ENCODE data around the gene IL4R.

Gene IL4R

GRCh38 chr16:27308792-27309191 lies 5.0 kb upstream of the IL4R start:
- no peak overlapping the region for H4K8ac ChIP-seq (ENCODE audit: low read depth, low read length)
- DNase-seq: no peak
- no peak overlapping the region for H2BK5ac ChIP-seq (ENCODE audit: low read length)
- H3K4ac ChIP-seq (ENCODE audit: low read depth, low read length): no peak overlapping the region
- H3K18ac ChIP-seq (ENCODE audit: low read length): no peak overlapping the region
- H3K27ac ChIP-seq (ENCODE audit: low read depth, low read length): no peak overlapping the region
- H3K79me2 ChIP-seq (ENCODE audit: control insufficient read depth, insufficient read depth, low read length): no peaks in the 10 kb centered on the region
- no peak overlapping the region for H2AK5ac ChIP-seq (ENCODE audit: low read length)
- no peaks in the 10 kb centered on the region for H3K79me1 ChIP-seq (ENCODE audit: low read length)
- H3K27me3 ChIP-seq (ENCODE audit: insufficient read depth, low read length, poor library complexity): no peaks in the 10 kb centered on the region
- no peak overlapping the region for H3K9ac ChIP-seq (ENCODE audit: low read length)
- no peak overlapping the region for H3K4me3 ChIP-seq (ENCODE audit: low read length)
- no peak overlapping the region for H3K4me2 ChIP-seq (ENCODE audit: low read length)
- H3K36me3 ChIP-seq (ENCODE audit: control insufficient read depth, insufficient read depth, low read length): no peaks in the 10 kb centered on the region
- no peak overlapping the region for H3K23ac ChIP-seq (ENCODE audit: low read length)
- no peak overlapping the region for H2BK15ac ChIP-seq (replicated peaks; ENCODE audit: low read depth)
- no CpG with 5 or more reads among the region's 1 CpG for WGBS (ENCODE audit: extremely low coverage, insufficient coverage, low lambda C conversion rate)
- H3K4me1 ChIP-seq (ENCODE audit: control insufficient read depth, low read depth, low read length): no peaks in the 10 kb centered on the region
- no peak overlapping the region for H3K56ac ChIP-seq (ENCODE audit: low read length)
- no peak overlapping the region for H4K5ac ChIP-seq (ENCODE audit: low read length)
- H2BK120ac ChIP-seq (ENCODE audit: low read depth, low read length): no peak overlapping the region

- no peak overlapping the region for H3K18ac ChIP-seq (ENCODE audit: low read length)
- H3K36me3 ChIP-seq (ENCODE audit: control insufficient read depth, insufficient read depth, low read length): no peaks in the 10 kb centered on the region
- H3K4ac ChIP-seq (ENCODE audit: low read depth, low read length): no peak overlapping the region
- no peak for DNase-seq
- no peak overlapping the region for H3K9ac ChIP-seq (ENCODE audit: low read length)
- no peak overlapping the region for H4K8ac ChIP-seq (ENCODE audit: low read depth, low read length)
- peaks cover 6% of the 10 kb centered on the region for H3K79me1 ChIP-seq (ENCODE audit: low read length)
- no peak overlapping the region for H2BK120ac ChIP-seq (ENCODE audit: low read depth, low read length)
- no peak overlapping the region for H3K56ac ChIP-seq (ENCODE audit: low read length)
- H3K4me2 ChIP-seq (ENCODE audit: low read length): no peak overlapping the region
- no peak overlapping the region for H4K5ac ChIP-seq (ENCODE audit: low read length)
- no peak overlapping the region for H2BK5ac ChIP-seq (ENCODE audit: low read length)
- WGBS (ENCODE audit: extremely low coverage, insufficient coverage, low lambda C conversion rate): no CpG with 5 or more reads among the region's 16 CpGs
- H3K23ac ChIP-seq (ENCODE audit: low read length): no peak overlapping the region
- H3K4me3 ChIP-seq (ENCODE audit: low read length): no peak overlapping the region
- no peaks in the 10 kb centered on the region for H3K27me3 ChIP-seq (ENCODE audit: insufficient read depth, low read length, poor library complexity)
- H3K4me1 ChIP-seq (ENCODE audit: control insufficient read depth, low read depth, low read length): peaks cover 2% of the 10 kb centered on the region
- H2AK5ac ChIP-seq (ENCODE audit: low read length): no peak overlapping the region
- peaks cover 5% of the 10 kb centered on the region for H3K79me2 ChIP-seq (ENCODE audit: control insufficient read depth, insufficient read depth, low read length)
- H2BK15ac ChIP-seq (replicated peaks; ENCODE audit: low read depth): no peak overlapping the region
- H3K27ac ChIP-seq (ENCODE audit: low read depth, low read length): no peak overlapping the region
Measured at GRCh38 chr16:27310576-27311447, 3.0 kb upstream of the IL4R start.

GRCh38 chr16:27311448-27311830 lies 2.3 kb upstream of the IL4R start:
- Histone ChIP-seq H2BK15ac (replicated peaks; ENCODE audit: low read depth) (no peak overlapping the region), H3K27me3 (ENCODE audit: insufficient read depth, low read length, poor library complexity) (no peaks in the 10 kb centered on the region), H4K8ac (ENCODE audit: low read depth, low read length) (no peak overlapping the region), H3K56ac (ENCODE audit: low read length) (no peak overlapping the region), H2BK5ac (ENCODE audit: low read length) (no peak overlapping the region), H3K4me1 (ENCODE audit: control insufficient read depth, low read depth, low read length) (peaks cover 2% of the 10 kb centered on the region), H4K5ac (ENCODE audit: low read length) (no peak overlapping the region), H2BK120ac (ENCODE audit: low read depth, low read length) (no peak overlapping the region), H3K23ac (ENCODE audit: low read length) (no peak overlapping the region), H3K9ac (ENCODE audit: low read length) (no peak overlapping the region), H3K36me3 (ENCODE audit: control insufficient read depth, insufficient read depth, low read length) (no peaks in the 10 kb centered on the region), H2AK5ac (ENCODE audit: low read length) (no peak overlapping the region), H3K18ac (ENCODE audit: low read length) (no peak overlapping the region), H3K4me2 (ENCODE audit: low read length) (no peak overlapping the region), H3K79me1 (ENCODE audit: low read length) (peaks cover 6% of the 10 kb centered on the region), H3K79me2 (ENCODE audit: control insufficient read depth, insufficient read depth, low read length) (peaks cover 5% of the 10 kb centered on the region), H3K4me3 (ENCODE audit: low read length) (no peak overlapping the region), H3K27ac (ENCODE audit: low read depth, low read length) (no peak overlapping the region), H3K4ac (ENCODE audit: low read depth, low read length) (no peak overlapping the region)
- WGBS (ENCODE audit: extremely low coverage, insufficient coverage, low lambda C conversion rate): no CpG with 5 or more reads among the region's 8 CpGs
- no peak for DNase-seq

GRCh38 chr16:27311897-27312303 lies 1.9 kb upstream of the IL4R start:
- Histone ChIP-seq H2BK5ac (ENCODE audit: low read length) (no peak overlapping the region), H3K27ac (ENCODE audit: low read depth, low read length) (no peak overlapping the region), H4K5ac (ENCODE audit: low read length) (no peak overlapping the region), H3K56ac (ENCODE audit: low read length) (no peak overlapping the region), H3K4me1 (ENCODE audit: control insufficient read depth, low read depth, low read length) (peaks cover 2% of the 10 kb centered on the region), H3K36me3 (ENCODE audit: control insufficient read depth, insufficient read depth, low read length) (no peaks in the 10 kb centered on the region), H3K4ac (ENCODE audit: low read depth, low read length) (no peak overlapping the region), H2BK120ac (ENCODE audit: low read depth, low read length) (no peak overlapping the region), H2BK15ac (replicated peaks; ENCODE audit: low read depth) (no peak overlapping the region), H3K27me3 (ENCODE audit: insufficient read depth, low read length, poor library complexity) (no peaks in the 10 kb centered on the region), H4K8ac (ENCODE audit: low read depth, low read length) (no peak overlapping the region), H3K79me1 (ENCODE audit: low read length) (peaks cover 6% of the 10 kb centered on the region), H3K9ac (ENCODE audit: low read length) (no peak overlapping the region), H3K4me3 (ENCODE audit: low read length) (no peak overlapping the region), H2AK5ac (ENCODE audit: low read length) (no peak overlapping the region), H3K18ac (ENCODE audit: low read length) (no peak overlapping the region), H3K4me2 (ENCODE audit: low read length) (no peak overlapping the region), H3K79me2 (ENCODE audit: control insufficient read depth, insufficient read depth, low read length) (peaks cover 6% of the 10 kb centered on the region), H3K23ac (ENCODE audit: low read length) (no peak overlapping the region)
- DNase-seq: no peak
- no CpG with 5 or more reads among the region's 7 CpGs for WGBS (ENCODE audit: extremely low coverage, insufficient coverage, low lambda C conversion rate)

- Histone ChIP-seq H2BK120ac (ENCODE audit: low read depth, low read length) (no peak overlapping the region), H3K36me3 (ENCODE audit: control insufficient read depth, insufficient read depth, low read length) (no peaks in the 10 kb centered on the region), H3K56ac (ENCODE audit: low read length) (peak overlapping the region; percentile 89), H2BK5ac (ENCODE audit: low read length) (no peak overlapping the region), H3K27me3 (ENCODE audit: insufficient read depth, low read length, poor library complexity) (no peaks in the 10 kb centered on the region), H3K9ac (ENCODE audit: low read length) (peak overlapping the region; percentile 85), H3K4me1 (ENCODE audit: control insufficient read depth, low read depth, low read length) (peaks cover 2% of the 10 kb centered on the region), H3K4me3 (ENCODE audit: low read length) (no peak overlapping the region), H2BK15ac (replicated peaks; ENCODE audit: low read depth) (no peak overlapping the region), H2AK5ac (ENCODE audit: low read length) (no peak overlapping the region), H3K79me2 (ENCODE audit: control insufficient read depth, insufficient read depth, low read length) (peaks cover 12% of the 10 kb centered on the region), H3K23ac (ENCODE audit: low read length) (no peak overlapping the region), H3K4me2 (ENCODE audit: low read length) (peak overlapping the region; percentile 40), H4K8ac (ENCODE audit: low read depth, low read length) (no peak overlapping the region), H4K5ac (ENCODE audit: low read length) (no peak overlapping the region), H3K79me1 (ENCODE audit: low read length) (peaks cover 10% of the 10 kb centered on the region), H3K4ac (ENCODE audit: low read depth, low read length) (no peak overlapping the region), H3K18ac (ENCODE audit: low read length) (no peak overlapping the region), H3K27ac (ENCODE audit: low read depth, low read length) (no peak overlapping the region)
- no peak for DNase-seq
- WGBS (ENCODE audit: extremely low coverage, insufficient coverage, low lambda C conversion rate): no CpG with 5 or more reads among the region's 11 CpGs
Measured at GRCh38 chr16:27312580-27313421, 973 bp upstream of the IL4R start.
